Measurements from ENCODE around the gene NXF1.
"Not testable (repeated sequence)": the region's sequence is repeated elsewhere in the genome, so short reads cannot be mapped to it uniquely, and the experiment has no call there.

Gene NXF1

GRCh38 chr11:62830904-62831519 is 25.8 kb upstream of the NXF1 start:
- H3K9me2 ChIP-seq (replicated peaks; ENCODE audit: low read depth, low read length): no peaks in the 10 kb centered on the region
- H3K9ac ChIP-seq (ENCODE audit: low read depth, low read length, poor library complexity, severe bottlenecking): peak overlapping the region; percentile 80
- H3K4me1 ChIP-seq (ENCODE audit: insufficient read depth, low read length, poor library complexity, severe bottlenecking): peaks cover 14% of the 10 kb centered on the region
- peaks cover 8% of the 10 kb centered on the region for H4K20me1 ChIP-seq (ENCODE audit: insufficient read depth, low read length, poor library complexity, severe bottlenecking)
- H3K4me3 ChIP-seq (ENCODE audit: low read length, poor library complexity, severe bottlenecking): peak overlapping the region; percentile 93
- H3F3A ChIP-seq (ENCODE audit: low read depth): no peaks in the 10 kb centered on the region
- peaks cover 44% of the 10 kb centered on the region for H3K79me2 ChIP-seq (ENCODE audit: insufficient read depth, low read length)
- H2AFZ ChIP-seq (ENCODE audit: low read length): peak overlapping the region; percentile 76; the same call in 1 of the 2 replicates
- no peaks in the 10 kb centered on the region for H3K27me3 ChIP-seq (ENCODE audit: insufficient read depth, low read length, poor library complexity, severe bottlenecking)
- no peaks in the 10 kb centered on the region for H3K9me3 ChIP-seq (ENCODE audit: insufficient read depth, low read depth, low read length)
- H3K4me2 ChIP-seq (ENCODE audit: low read depth, low read length, poor library complexity, severe bottlenecking): peak overlapping the region; percentile 80
- TF ChIP-seq CTCF (conservative IDR thresholded peaks at IDR 0.05; ENCODE audit: low read length) (no peak), EZH2phosphoT487 (IDR thresholded peaks at IDR 0.05; ENCODE audit: borderline replicate concordance) (no peak)
- peaks cover 17% of the 10 kb centered on the region; the same call in 1 of the 2 replicates for H3K36me3 ChIP-seq (ENCODE audit: insufficient read depth, low read length)

- not testable (repeated sequence) for H3K4me2 ChIP-seq (ENCODE audit: low read depth, low read length, poor library complexity, severe bottlenecking); H3F3A ChIP-seq (ENCODE audit: low read depth); H3K9me2 ChIP-seq (replicated peaks; ENCODE audit: low read depth, low read length); H4K20me1 ChIP-seq (ENCODE audit: insufficient read depth, low read length, poor library complexity, severe bottlenecking); H3K9ac ChIP-seq (ENCODE audit: low read depth, low read length, poor library complexity, severe bottlenecking); H3K9me3 ChIP-seq (ENCODE audit: insufficient read depth, low read depth, low read length); H2AFZ ChIP-seq (ENCODE audit: low read length); H3K4me3 ChIP-seq (ENCODE audit: low read length, poor library complexity, severe bottlenecking); H3K27me3 ChIP-seq (ENCODE audit: insufficient read depth, low read length, poor library complexity, severe bottlenecking)
- H3K4me1 ChIP-seq (ENCODE audit: insufficient read depth, low read length, poor library complexity, severe bottlenecking): peaks cover 14% of the 10 kb centered on the region
- H3K79me2 ChIP-seq (ENCODE audit: insufficient read depth, low read length): peaks cover 33% of the 10 kb centered on the region
- H3K36me3 ChIP-seq (ENCODE audit: insufficient read depth, low read length): peaks cover 31% of the 10 kb centered on the region; the same call in 1 of the 2 replicates
Observed at GRCh38 chr11:62828130-62828529, 22.9 kb upstream of the NXF1 start.

GRCh38 chr11:62823677-62824076 is 18.4 kb upstream of the NXF1 start:
- no peaks in the 10 kb centered on the region for H3K27me3 ChIP-seq (ENCODE audit: insufficient read depth, low read length, poor library complexity, severe bottlenecking)
- peaks cover 11% of the 10 kb centered on the region; the same call in 1 of the 2 replicates for H3K79me2 ChIP-seq (ENCODE audit: insufficient read depth, low read length)
- H3F3A ChIP-seq (ENCODE audit: low read depth): no peaks in the 10 kb centered on the region
- no peak overlapping the region for H3K4me3 ChIP-seq (ENCODE audit: low read length, poor library complexity, severe bottlenecking)
- no peaks in the 10 kb centered on the region for H3K4me1 ChIP-seq (ENCODE audit: insufficient read depth, low read length, poor library complexity, severe bottlenecking)
- peaks cover 40% of the 10 kb centered on the region; the same call in 1 of the 2 replicates for H3K36me3 ChIP-seq (ENCODE audit: insufficient read depth, low read length)
- no peaks in the 10 kb centered on the region for H3K9me2 ChIP-seq (replicated peaks; ENCODE audit: low read depth, low read length)
- no peak for TF ChIP-seq EZH2phosphoT487 (IDR thresholded peaks at IDR 0.05; ENCODE audit: borderline replicate concordance)
- TF ChIP-seq CTCF (conservative IDR thresholded peaks at IDR 0.05; ENCODE audit: low read length): no peak
- H3K4me2 ChIP-seq (ENCODE audit: low read depth, low read length, poor library complexity, severe bottlenecking): no peak overlapping the region
- H2AFZ ChIP-seq (ENCODE audit: low read length): no peak overlapping the region
- no peaks in the 10 kb centered on the region for H3K9me3 ChIP-seq (ENCODE audit: insufficient read depth, low read depth, low read length)
- H4K20me1 ChIP-seq (ENCODE audit: insufficient read depth, low read length, poor library complexity, severe bottlenecking): no peaks in the 10 kb centered on the region
- H3K9ac ChIP-seq (ENCODE audit: low read depth, low read length, poor library complexity, severe bottlenecking): no peak overlapping the region

- H3K36me3 ChIP-seq (ENCODE audit: insufficient read depth, low read length): no peaks in the 10 kb centered on the region; the same call in 1 of the 2 replicates
Observed at GRCh38 chr11:62817129-62817528, 11.9 kb upstream of the NXF1 start.

More at GRCh38 chr11:62817129-62817528, 11.9 kb upstream of the NXF1 start:
- no peaks in the 10 kb centered on the region for H3K9me3 ChIP-seq (ENCODE audit: insufficient read depth, low read depth, low read length)
- no peaks in the 10 kb centered on the region for H3F3A ChIP-seq (ENCODE audit: low read depth)
- no peaks in the 10 kb centered on the region for H3K9me2 ChIP-seq (replicated peaks; ENCODE audit: low read depth, low read length)
- no peaks in the 10 kb centered on the region for H3K27me3 ChIP-seq (ENCODE audit: insufficient read depth, low read length, poor library complexity, severe bottlenecking)
- no peak overlapping the region for H3K4me3 ChIP-seq (ENCODE audit: low read length, poor library complexity, severe bottlenecking)
- H3K9ac ChIP-seq (ENCODE audit: low read depth, low read length, poor library complexity, severe bottlenecking): no peak overlapping the region
- no peaks in the 10 kb centered on the region for H3K79me2 ChIP-seq (ENCODE audit: insufficient read depth, low read length)
- H2AFZ ChIP-seq (ENCODE audit: low read length): no peak overlapping the region
- no peaks in the 10 kb centered on the region for H4K20me1 ChIP-seq (ENCODE audit: insufficient read depth, low read length, poor library complexity, severe bottlenecking)
- TF ChIP-seq EZH2phosphoT487 (IDR thresholded peaks at IDR 0.05; ENCODE audit: borderline replicate concordance) (no peak), CTCF (conservative IDR thresholded peaks at IDR 0.05; ENCODE audit: low read length) (no peak)
- no peaks in the 10 kb centered on the region for H3K4me1 ChIP-seq (ENCODE audit: insufficient read depth, low read length, poor library complexity, severe bottlenecking)
- no peak overlapping the region for H3K4me2 ChIP-seq (ENCODE audit: low read depth, low read length, poor library complexity, severe bottlenecking)

Data from Loucy (cell line).